NOMO-1 (cell line): ENCODE data around the gene CNPY4.
A peak's percentile ranks its signal among the peaks of the same experiment; 100 is the strongest.

Experiments used
- DNase-seq, 2 experiments: peaks; one replicate each; lab custom pipeline; 2025; ENCODE audit not compliant: unreplicated experiment in 2 of 2; lab: John Stamatoyannopoulos, UW

Gene CNPY4

DNA sequence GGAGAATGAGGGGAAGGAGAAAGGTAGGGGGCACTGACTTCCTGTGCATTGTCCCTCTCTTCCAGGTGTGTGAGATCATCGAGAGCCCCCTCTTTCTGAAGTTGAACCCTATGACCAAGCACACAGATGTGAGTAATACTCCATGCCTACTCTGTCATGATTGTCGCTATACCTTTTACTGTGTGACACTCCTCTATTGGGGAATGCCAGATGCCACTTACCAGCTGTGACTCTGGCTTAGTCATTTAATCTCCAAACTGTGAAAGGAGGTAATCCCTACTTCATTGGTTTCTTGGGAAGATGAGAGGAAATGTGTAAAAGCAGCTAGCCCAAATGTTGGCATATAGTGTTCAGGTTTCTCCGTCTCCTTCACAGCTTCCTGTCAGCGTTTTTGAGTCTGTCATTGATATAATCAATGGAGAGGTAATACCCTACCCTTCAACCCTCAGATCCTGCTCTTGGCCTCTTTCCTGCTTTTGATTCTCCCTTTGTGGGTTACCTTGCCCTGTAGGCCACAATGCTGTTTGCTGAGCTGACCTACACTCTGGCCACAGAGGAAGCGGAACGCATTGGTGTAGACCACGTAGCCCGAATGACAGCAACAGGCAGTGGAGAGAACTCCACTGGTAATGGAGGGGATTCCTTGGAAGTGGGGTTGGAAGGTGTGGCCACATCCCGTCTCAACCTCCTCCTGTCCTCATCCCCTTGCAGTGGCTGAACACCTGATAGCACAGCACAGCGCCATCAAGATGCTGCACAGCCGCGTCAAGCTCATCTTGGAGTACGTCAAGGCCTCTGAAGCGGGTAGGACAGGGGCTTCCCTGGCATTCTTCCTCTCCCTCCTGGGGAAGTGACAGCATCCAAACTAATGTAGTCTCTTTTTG is 28.7 kb upstream of the CNPY4 start:
- DNase-seq: no peak

DNA sequence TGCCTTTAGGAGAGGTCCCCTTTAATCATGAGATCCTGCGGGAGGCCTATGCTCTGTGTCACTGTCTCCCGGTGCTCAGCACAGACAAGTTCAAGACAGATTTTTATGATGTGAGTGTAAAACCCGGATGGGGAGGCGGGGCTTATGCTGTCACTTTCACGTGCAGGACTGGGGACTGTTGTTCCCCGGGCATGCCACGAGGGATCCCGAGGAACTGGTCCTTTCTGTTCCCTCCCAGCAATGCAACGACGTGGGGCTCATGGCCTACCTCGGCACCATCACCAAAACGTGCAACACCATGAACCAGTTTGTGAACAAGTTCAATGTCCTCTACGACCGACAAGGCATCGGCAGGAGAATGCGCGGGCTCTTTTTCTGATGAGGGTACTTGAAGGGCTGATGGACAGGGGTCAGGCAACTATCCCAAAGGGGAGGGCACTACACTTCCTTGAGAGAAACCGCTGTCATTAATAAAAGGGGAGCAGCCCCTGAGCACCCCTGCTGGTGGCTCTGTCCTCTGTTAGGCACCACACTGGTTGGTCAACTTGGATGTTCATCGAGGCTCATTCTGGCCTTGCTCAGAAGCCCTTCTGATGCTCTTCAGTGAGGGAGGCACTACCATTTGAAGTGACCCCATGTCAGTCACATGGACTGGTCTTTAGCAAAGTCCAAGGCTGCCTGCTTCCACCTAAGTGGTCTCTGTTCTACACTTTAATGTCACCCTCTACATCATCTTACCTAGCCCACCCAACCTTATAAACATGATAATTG is 27.8 kb upstream of the CNPY4 start:
- DNase-seq: no peak

DNA sequence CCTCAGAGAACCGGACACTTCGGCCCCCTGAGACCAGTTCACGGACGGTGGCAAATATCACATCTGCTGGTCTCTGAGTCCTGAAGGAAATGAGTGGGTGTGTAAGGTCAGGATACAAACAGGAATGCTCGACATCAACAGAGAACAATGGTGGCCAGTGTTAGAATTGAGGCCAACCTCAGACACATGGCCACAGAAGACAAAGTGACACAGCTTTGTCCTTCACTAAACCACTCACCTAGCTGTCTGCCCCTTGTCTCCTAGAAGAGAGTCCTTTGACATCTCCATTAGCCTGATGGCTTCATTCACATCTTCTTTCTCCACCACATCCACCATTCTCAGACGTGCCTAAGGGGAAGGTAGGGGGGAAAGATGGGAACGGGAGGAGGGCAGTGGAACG is 26.4 kb upstream of the CNPY4 start:
- DNase-seq: no peak

DNA sequence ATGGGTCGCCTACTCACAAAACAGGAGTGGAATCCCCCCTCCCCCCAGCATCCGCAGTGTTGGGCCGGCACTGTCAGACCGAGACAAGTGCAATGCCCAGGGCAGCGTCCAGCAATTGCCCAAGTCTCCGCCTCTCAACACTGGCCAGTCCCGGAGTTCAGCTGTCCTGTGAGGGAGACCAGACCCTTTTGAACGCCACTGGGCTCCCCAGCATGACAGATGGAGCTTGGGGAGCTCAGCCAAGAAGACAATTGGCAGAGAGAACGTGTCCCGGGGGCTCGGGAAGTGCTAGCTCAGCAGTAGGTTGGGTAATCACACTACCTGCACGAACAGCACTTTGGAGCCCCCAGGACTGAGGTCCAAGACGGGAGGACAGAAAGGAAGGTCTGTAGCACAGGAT is 25.9 kb upstream of the CNPY4 start:
- no peak for DNase-seq

DNA sequence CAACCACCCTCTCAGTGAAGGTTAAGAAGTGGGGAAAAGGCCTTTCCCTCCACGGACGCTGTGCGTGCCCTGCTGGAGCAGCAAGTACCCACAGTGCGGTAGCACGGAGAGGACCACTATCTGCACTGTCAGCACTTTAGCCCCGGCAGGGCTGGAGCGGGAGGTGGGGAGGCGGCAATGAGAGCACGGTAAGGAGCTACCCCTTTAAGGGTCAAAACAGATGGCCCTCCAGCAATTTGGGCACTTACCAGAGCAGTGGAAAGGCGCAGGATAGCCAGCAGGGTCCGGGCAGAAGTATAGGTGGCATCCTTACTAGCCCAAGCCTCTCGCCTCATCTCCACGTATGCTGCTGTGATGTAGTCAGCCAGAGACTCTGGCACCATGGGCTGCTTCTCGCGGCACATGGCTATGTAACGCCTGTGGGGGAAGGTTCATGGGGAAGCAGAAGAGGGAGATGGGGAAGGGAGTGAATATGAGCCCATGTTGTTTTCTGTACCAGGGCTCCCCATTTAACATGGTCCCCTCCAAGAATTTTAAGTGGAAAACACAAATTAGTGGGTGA is 25.4 kb upstream of the CNPY4 start:
- no peak for DNase-seq

DNA sequence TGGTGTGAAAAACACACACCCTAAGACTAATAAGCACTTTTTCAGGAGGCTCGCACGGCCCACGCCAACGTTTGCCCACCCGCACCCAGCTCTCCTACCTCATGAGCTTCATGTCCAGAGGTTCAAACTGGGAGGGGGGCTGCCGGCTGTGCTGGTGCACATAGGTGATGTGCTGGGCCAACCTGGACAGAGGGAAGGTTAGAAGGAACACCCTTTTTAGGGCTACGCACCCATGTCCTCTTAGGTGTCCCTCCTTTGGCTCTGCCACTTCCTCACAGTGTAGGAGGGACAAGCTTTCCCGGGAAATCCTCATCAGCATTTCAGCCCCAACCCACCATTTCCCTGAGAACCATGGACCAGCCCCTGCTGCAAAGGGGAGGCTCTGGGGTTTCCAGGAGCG is 24.1 kb upstream of the CNPY4 start:
- DNase-seq: no peak

DNA sequence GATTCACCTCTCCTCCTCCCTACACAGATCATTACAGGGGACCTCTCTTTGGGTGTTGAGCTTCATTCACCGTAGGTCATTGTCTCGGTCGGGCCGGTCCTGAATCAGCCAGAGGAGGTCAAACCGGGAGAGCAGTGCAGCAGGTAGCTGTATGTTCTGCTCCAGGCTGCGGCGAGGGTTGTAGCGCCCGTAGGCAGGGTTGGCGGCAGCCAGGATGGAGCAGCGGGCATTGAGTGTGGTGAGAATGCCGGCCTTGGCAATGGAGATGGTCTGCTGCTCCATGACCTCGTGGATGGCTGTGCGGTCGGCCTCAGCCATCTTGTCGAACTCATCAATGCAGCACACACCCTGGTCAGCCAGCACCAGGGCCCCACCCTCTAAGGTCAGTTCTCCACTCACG is 23.7 kb upstream of the CNPY4 start:
- DNase-seq: no peak

DNA sequence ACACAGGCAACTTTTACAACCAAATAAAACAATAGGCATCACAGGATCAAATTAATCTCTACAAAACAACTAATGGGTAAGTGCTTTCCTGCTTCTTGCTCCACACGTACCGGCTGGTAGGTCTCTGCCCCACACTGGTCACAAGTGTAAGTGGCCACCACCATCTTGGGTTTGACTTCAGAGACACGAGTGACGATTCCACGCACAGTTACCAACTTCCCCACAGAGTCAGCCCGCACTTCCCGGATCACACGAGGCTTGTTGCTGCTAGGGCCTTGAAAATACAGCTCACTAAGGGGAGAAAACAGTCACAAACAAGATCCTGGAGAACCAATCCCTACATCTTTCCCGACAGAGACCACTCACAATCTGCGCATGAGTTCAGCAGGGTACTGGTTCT is 20.5 kb upstream of the CNPY4 start:
- no peak for DNase-seq

DNA sequence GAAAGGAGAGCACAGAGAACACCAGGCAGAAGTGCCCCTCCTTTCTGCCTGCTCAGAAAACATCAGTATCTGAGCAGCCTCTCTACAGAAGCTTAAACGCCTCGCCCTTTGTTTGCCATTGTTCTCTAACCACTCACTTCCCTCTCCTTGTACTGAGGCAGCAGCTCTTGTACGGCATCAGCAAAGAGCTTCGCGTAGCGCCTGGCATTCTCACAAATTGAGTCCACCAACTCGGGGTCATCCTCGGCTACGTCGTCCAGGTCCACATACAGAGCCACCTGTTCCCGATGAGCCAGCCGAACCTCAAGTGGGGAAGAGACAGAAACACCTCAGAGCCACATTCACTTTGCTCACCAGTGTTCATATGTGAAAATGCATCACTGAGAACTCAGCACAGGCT is 20.0 kb upstream of the CNPY4 start:
- no peak for DNase-seq

DNA sequence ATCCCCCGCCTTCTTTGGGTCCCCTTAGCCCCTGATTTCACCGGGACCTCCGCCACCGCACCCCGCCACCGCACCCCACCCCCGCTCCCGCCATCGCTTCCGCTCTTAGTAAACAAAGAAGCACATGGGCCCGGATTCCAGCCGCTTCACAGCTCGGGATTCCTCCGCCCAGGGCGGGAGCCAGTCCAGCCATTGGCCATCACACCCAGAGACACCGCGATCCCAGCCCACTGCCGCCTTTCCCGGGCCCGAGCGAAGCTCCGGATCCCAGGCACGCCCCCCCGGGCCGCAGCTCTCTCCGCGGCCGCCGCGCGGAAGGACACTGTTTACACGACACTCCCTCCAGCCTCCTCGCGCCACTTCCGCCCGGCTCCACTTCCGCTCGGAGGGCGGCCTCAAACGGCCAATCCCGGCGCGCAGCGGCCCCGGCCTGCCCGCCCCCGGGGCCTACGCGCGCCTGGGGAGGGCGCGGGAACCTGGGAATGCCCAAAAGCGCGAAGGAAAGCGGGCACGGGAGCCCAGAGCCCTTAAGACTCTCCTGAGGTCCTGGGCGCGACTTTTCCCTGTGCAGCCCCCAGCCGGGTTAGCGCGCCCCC is 18.9 kb upstream of the CNPY4 start:
- DNase-seq: peak; percentile 85 to 96

DNA sequence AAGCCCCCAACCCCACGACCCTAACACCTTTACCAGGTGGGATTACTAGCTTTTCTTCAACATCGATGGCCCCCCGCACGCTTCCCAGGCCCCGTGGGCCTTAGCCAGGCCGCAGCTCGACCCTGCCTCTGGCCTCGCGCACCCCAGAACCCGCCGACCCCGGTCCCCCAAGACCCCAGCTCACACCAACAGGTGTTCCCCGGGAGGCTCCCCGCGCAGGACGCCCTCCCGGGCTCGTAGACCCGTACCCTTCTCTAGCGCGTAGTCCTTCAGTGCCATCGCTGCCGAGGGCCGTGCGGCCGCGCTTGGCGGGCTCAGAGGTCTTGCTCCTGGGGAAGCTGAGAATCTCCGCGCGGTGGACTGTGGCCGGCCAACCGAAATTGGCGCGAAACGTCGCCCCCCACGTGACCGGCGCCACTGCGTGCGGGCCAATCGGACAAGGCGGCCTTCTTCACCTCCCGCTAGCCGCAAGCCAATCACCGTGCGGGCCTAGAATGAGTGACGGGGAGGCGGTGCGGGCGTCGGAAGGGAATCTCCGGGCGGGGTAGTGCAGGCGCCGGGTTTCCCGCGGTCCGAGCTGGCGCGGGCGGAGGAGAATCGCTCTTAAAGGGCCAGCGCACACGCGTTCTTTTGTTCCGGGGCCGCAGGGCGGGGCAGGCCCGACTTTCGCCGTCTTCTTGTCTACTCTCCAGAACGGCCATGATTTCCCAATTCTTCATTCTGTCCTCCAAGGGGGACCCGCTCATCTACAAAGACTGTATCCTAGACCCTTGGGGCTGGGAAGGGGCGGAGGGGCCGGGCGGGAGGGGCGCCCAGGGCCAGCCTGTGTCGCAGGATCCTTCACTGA is 18.2 kb upstream of the CNPY4 start, which contains the start of the genes AP4M1 and MCM7:
Gene AP4M1, plus strand, starts transcription at position 628 of the 847 bp plus-strand sequence. Its CDS starts 72 bp downstream, at position 700.
Gene MCM7, minus strand, starts transcription at position 382 of the 847 bp plus-strand sequence. Its CDS starts 103 bp downstream, at position 279.
- peak; percentile 100 for DNase-seq

DNA sequence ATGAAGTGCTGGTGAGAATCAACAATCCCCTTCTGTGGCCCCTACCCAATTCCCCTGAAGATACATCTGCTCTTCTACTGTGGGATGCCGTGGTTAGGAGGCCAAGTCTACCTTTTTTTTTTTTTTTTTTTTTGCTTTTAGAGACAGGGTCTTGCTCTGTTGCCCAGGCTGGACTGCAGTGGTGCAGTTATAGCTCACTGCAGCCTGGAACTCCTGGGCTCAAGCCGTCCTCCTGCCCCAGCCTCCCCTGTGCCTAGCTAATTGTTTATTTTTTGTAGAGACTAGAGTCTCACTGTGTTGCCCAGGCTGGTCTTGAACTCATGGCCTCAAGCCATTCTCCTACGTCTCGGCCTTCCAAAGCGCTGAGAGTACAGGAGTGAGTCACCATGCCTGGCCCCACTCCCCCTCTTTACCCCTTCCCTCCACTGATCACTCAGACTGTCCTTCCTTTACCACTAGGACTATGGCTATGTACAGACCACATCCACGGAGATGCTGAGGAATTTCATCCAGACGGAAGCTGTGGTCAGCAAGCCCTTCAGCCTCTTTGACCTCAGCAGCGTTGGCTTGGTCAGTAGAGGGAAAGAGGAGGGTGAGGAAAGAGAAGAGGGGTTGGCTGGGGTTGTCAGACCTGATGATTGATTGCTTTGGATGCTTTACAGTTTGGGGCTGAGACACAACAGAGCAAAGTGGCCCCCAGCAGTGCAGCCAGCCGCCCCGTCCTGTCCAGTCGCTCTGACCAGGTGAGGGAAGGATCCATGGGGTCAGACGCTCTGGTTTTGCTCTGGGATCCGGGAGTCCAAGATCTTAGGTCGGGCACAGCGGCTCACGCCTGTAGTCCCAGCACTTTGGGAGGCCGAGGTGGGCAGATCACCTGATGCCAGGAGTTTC is 16.2 kb upstream of the CNPY4 start:
- DNase-seq: no peak

DNA sequence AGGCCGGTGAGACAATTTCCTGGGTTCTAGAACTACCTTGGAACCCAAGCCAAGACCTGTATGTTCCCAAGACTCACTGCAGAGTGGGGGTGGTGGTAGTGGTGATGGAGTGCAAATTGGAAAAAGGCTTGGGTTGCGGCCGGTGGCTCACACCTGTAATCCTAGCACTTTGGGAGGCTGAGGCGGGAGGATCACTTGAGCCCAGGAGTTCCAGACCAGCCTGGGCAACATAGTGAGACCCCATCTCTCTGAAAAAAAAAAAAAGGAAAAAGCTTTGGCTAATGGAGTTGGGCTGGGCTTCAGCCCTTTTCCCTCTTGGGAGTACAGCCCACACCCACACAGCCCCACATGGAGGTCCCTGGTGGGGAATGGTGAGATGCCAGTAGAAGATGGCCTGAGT is 13.9 kb upstream of the CNPY4 start:
- no peak for DNase-seq

DNA sequence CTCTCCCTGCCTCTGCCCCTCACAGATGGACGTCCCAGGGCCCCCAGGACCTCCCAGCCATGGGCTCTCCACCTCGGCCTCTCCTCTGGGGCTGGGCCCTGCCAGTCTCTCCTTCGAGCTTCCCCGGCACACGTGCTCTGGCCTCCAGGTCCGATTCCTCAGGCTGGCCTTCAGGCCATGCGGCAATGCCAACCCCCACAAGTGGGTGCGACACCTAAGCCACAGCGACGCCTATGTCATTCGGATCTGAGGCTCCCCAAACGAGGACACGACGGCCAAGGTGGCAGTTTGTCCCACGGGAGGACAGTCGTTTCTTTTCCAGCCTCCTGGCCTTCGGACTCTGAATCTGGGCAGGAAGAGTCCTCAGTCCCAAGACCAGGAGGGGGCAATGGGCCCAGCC is 12.8 kb upstream of the CNPY4 start:
- no peak for DNase-seq

DNA sequence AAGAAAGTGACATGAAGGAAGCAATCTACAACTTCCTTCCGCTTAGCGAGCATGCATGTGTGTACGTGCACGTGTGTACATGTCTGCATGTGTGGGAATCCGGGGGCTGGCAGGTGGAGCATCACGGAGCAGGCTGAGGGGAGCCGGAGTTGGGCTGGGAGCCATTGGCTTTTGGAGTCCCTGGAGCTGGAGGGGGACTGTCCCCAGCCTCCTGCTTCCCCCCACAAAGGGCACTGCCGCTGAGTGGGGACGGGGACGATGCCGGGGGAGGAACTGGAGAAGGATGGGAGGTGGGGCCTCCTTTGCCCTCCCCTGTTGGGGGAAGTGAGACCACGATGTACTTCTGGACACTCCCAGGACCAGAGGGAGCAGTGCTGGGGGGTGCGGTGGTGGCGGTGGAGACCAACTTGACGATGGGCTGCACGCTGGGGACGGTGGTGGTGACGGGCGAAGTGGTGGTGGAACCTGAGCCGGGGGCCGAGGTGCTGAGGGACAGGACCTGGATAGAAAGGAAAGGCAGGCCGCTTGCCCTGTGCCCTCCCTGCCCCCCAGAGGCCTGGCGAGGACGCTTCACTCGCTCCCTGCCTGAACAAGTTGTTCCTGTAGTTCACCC is 12.2 kb upstream of the CNPY4 start:
- DNase-seq: no peak

DNA sequence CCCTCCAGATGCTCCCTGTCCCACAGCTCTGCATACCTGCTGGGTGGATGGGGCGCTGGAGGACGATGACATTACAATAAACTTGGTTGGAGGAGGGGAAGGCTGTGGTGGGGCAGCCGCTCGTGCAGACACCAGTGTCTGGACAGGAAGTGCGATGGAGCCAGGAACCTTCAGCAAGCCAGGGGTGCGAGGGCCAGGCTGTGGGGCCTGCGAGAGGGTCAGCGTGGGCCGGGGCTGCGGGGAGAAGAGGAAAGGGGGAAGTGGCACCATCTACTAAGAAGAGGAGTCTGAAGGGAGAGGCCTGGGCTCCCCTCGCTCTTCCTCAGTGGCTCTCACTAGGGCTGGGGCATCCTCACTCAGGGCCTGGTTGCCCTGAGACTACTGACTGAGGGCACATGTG is 11.5 kb upstream of the CNPY4 start:
- DNase-seq: no peak

DNA sequence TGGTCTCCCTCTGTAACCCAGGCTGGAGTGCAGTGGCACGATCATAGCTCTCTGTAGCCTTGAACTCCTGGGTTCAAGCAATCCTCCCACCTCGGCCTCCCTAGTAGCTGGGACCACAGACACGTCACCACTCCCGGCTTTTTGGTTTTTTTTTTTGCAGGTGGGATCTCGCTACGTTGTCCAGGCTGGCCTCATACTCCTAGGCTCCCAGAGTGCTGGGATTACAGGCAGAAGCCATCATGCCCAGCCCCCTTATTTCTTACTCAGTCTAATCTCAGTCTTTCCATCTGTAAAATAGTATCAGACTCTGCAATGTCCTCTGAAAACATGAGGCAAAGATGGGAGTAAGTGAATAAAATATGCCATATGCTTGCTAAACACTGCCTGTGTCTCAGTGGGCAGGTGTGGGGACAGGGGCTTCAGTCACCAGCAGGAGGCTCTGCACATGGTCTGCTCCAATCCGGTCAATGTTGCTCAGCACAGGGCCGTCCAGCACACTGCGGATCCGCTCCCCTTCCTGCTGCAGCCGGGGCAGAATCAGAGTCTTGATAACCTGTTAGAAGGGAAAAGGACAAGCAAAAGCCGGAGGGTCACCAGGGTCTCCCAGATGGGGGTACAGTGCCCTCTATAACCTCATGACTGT is 9.8 kb upstream of the CNPY4 start:
- no peak for DNase-seq

DNA sequence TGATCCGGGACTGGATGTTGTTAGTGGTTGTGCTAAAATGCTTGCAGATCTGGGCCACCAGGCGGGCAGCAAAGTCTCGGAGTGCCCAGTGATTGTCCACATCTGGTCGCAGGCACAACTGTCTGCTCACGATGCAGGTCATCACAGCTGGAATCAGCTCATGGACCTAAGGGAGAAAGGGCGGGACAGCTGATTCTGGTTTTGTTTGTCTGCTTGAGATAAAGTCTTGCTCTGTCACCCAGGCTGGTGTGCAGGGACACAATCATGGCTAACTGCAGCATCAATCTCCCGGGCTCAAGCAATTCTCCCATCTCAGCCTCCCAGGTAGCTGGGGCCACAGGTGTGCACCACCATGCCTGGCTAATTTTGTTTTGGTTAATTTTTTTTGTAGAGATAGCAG is 8.3 kb upstream of the CNPY4 start:
- DNase-seq: no peak
